ENCODE results near the gene GBX2. TPM values are rescaled to one million over a fixed set of nuclear protein-coding genes. Genes with fewer than 3 reads are reported as not detected.

Gene GBX2
- total and polyA plus RNA-seq, 2 experiments from 2014 or later: not detected

DNA sequence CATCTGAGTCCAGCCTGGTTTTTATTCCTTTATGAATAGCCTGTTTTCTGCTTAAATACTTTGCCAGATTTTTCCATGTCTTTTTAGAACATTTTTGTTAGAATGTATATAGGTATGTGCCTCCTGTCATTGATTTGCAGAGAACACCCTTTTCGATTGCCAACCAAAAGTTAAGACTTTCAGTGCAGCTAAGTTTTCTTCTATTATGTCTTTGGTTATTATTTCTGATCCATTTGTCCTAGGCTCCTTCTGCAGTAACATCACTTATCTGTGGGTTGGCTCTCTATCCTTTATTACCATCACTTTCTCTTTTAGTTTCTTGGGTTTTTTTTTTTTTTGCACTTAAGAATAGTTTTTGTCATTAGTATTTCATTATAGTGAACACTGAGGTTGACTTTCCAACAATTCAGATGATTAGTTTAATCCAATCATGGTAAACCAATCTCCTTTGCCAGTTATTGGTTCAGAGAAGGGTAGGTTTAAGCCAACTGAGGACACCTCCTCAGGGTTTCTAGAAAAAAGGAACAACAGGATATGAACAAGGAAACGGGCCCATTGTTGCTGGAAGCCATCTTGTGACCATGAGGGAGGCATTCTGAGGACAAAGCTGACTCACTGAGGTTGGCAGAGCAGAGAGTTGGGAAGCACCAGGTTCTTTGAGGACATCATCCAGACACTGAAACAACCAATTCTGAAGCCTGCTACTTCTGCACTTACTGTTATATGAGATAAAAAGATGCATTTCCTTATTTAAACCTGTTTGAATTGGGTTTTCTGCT is 37.9 kb upstream of the GBX2 start:
- Histone ChIP-seq H3K9ac (no peak overlapping the region), H3K27me3 (replicated peaks; ENCODE audit: insufficient read depth) (peaks cover 7% of the 10 kb centered on the region; the same call in 1 of the 2 replicates), H3F3A (ENCODE audit: insufficient read depth) (no peaks in the 10 kb centered on the region), H3K79me2 (ENCODE audit: insufficient read depth) (no peaks in the 10 kb centered on the region), H2AFZ (no peak overlapping the region), H3K4me2 (ENCODE audit: unreplicated experiment) (no peak overlapping the region), H3K9me2 (ENCODE audit: insufficient read depth) (no peaks in the 10 kb centered on the region), H3K27ac (no peak overlapping the region), H3K4me1 (ENCODE audit: insufficient read depth) (no peaks in the 10 kb centered on the region), H3K36me3 (ENCODE audit: low read depth) (no peaks in the 10 kb centered on the region), H3K4me3 (no peak overlapping the region), H4K20me1 (ENCODE audit: insufficient read depth) (no peaks in the 10 kb centered on the region), H3K9me3 (ENCODE audit: low read depth) (no peaks in the 10 kb centered on the region)
- peak; percentile 9 for DNase-seq
- no peak for TF ChIP-seq EZH2phosphoT487 (IDR thresholded peaks at IDR 0.05; ENCODE audit: insufficient read depth, low read depth)
- TF ChIP-seq EZH2 (IDR thresholded peaks at IDR 0.05; ENCODE audit: insufficient read depth, poor library complexity, severe bottlenecking): no peak
- in situ Hi-C loops (cut with MboI): no loop called here
- 13 to 25% methylated on average over 2 of the region's 2 CpGs for WGBS, 2 experiments (ENCODE audit: low coverage in 1 of 2, low lambda C conversion rate in 2 of 2, missing lambda C conversion rate in 2 of 2)

DNA sequence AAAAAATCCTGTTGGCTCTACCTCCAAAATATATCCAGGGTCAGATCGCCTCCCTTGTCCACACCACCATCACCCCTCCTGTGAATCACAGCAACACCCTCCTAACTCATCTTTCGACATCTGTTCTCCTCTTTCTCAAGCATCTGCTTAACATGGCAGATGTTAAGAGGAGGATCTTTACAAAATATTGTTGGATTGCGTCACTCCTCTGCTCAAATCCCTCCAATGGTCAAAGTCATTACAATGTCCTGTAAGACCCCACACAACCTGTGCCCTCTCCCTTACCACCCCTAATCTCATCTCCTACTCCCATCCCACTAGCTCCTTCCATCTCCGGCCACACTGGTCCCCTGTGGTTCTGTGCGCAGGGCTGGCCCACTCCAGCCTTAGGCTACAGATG is 36.8 kb upstream of the GBX2 start:
- Histone ChIP-seq H3K4me2 (ENCODE audit: unreplicated experiment) (no peak overlapping the region), H3K27ac (no peak overlapping the region), H3K27me3 (replicated peaks; ENCODE audit: insufficient read depth) (peaks cover 7% of the 10 kb centered on the region; the same call in 1 of the 2 replicates), H2AFZ (no peak overlapping the region), H3K79me2 (ENCODE audit: insufficient read depth) (no peaks in the 10 kb centered on the region), H3K9me2 (ENCODE audit: insufficient read depth) (no peaks in the 10 kb centered on the region), H3K9me3 (ENCODE audit: low read depth) (no peaks in the 10 kb centered on the region), H3K36me3 (ENCODE audit: low read depth) (no peaks in the 10 kb centered on the region), H3F3A (ENCODE audit: insufficient read depth) (no peaks in the 10 kb centered on the region), H4K20me1 (ENCODE audit: insufficient read depth) (no peaks in the 10 kb centered on the region), H3K4me1 (ENCODE audit: insufficient read depth) (no peaks in the 10 kb centered on the region), H3K4me3 (no peak overlapping the region), H3K9ac (no peak overlapping the region)
- in situ Hi-C loops (cut with MboI): no loop called here
- no peak for TF ChIP-seq EZH2 (IDR thresholded peaks at IDR 0.05; ENCODE audit: insufficient read depth, poor library complexity, severe bottlenecking)
- no peak for TF ChIP-seq EZH2phosphoT487 (IDR thresholded peaks at IDR 0.05; ENCODE audit: insufficient read depth, low read depth)
- DNase-seq: no peak
- WGBS, 2 experiments (ENCODE audit: low coverage in 1 of 2, low lambda C conversion rate in 2 of 2, missing lambda C conversion rate in 2 of 2): 40 to 59% methylated on average over 5 of the region's 5 CpGs

DNA sequence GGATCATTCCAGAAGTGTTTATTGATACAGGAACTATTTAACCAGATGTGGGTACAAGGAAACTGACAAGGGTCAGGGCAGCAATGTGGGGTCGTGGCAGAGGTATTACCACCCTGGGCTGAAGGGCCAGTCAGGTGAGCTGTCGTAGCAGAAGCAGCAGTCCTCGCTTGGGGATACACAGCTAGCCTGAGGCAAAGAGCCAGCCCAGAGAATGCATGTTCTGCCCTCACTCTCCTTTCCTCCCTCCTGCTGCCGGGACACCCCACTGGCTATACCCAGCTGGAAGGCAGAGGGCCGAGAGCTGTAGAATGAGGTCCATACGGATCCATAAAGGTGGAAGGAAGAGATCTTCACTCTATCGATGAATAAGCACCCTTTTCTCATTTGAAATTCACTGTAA is 32.2 kb upstream of the GBX2 start:
- DNase-seq: no peak
- Histone ChIP-seq H3K9me3 (ENCODE audit: low read depth) (no peaks in the 10 kb centered on the region), H3K4me1 (ENCODE audit: insufficient read depth) (no peaks in the 10 kb centered on the region), H3K4me3 (no peak overlapping the region), H3K9me2 (ENCODE audit: insufficient read depth) (no peaks in the 10 kb centered on the region), H3K4me2 (ENCODE audit: unreplicated experiment) (no peak overlapping the region), H3K9ac (no peak overlapping the region), H4K20me1 (ENCODE audit: insufficient read depth) (no peaks in the 10 kb centered on the region), H3F3A (ENCODE audit: insufficient read depth) (no peaks in the 10 kb centered on the region), H3K27me3 (replicated peaks; ENCODE audit: insufficient read depth) (peaks cover 6% of the 10 kb centered on the region), H3K36me3 (ENCODE audit: low read depth) (no peaks in the 10 kb centered on the region), H2AFZ (no peak overlapping the region), H3K27ac (no peak overlapping the region), H3K79me2 (ENCODE audit: insufficient read depth) (no peaks in the 10 kb centered on the region)
- TF ChIP-seq EZH2phosphoT487 (IDR thresholded peaks at IDR 0.05; ENCODE audit: insufficient read depth, low read depth) (no peak), EZH2 (IDR thresholded peaks at IDR 0.05; ENCODE audit: insufficient read depth, poor library complexity, severe bottlenecking) (no peak)
- in situ Hi-C loops (cut with MboI): no loop called here
- WGBS, 2 experiments (ENCODE audit: low coverage in 1 of 2, low lambda C conversion rate in 2 of 2, missing lambda C conversion rate in 2 of 2): 36 to 39% methylated on average over 7 of the region's 7 CpGs

DNA sequence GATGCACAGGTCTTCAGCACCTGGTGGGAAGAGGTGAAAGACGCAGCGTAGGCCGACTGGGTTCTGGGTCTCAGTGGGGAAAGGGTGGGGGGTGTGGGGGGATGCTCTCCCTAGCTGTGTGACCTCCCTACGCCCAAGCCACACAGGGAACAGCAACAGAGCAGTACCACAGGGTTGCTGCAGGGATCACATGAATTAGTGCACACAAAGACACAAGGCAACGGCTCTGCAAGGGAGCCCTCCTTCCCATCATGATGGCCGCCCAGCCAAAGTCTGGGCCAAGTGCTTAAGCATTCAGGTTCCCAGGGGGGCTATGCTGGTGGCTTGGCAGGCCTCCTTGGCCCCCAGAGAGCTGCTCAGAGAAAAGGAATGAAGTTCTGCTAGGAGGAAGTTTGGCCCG is 28.2 kb upstream of the GBX2 start:
- 39 to 51% methylated on average over 7 of the region's 7 CpGs for WGBS, 2 experiments (ENCODE audit: low coverage in 1 of 2, low lambda C conversion rate in 2 of 2, missing lambda C conversion rate in 2 of 2)
- no peaks in the 10 kb centered on the region for H4K20me1 ChIP-seq (ENCODE audit: insufficient read depth)
- no peaks in the 10 kb centered on the region for H3K4me1 ChIP-seq (ENCODE audit: insufficient read depth)
- H3K27me3 ChIP-seq (replicated peaks; ENCODE audit: insufficient read depth): peaks cover 6% of the 10 kb centered on the region
- H3F3A ChIP-seq (ENCODE audit: insufficient read depth): no peaks in the 10 kb centered on the region
- H3K4me2 ChIP-seq (ENCODE audit: unreplicated experiment): no peak overlapping the region
- TF ChIP-seq EZH2 (IDR thresholded peaks at IDR 0.05; ENCODE audit: insufficient read depth, poor library complexity, severe bottlenecking) (no peak), EZH2phosphoT487 (IDR thresholded peaks at IDR 0.05; ENCODE audit: insufficient read depth, low read depth) (no peak)
- no peak overlapping the region for H3K27ac ChIP-seq
- H3K4me3 ChIP-seq: no peak overlapping the region
- H3K9me3 ChIP-seq (ENCODE audit: low read depth): no peaks in the 10 kb centered on the region
- H3K36me3 ChIP-seq (ENCODE audit: low read depth): no peaks in the 10 kb centered on the region
- in situ Hi-C loops (cut with MboI): loop anchor here (25.0 kb wide), 1 partner anchor 1059 kb away; no protein-coding TSS in a partner anchor
- no peak for DNase-seq
- H3K79me2 ChIP-seq (ENCODE audit: insufficient read depth): no peaks in the 10 kb centered on the region
- no peaks in the 10 kb centered on the region for H3K9me2 ChIP-seq (ENCODE audit: insufficient read depth)
- no peak overlapping the region for H2AFZ ChIP-seq
- no peak overlapping the region for H3K9ac ChIP-seq
